ENCODE measurements around the gene CELF4. TPM values are rescaled to one million over a fixed set of nuclear protein-coding genes. Genes with fewer than 3 reads are reported as not detected.

Gene CELF4
- polyA plus RNA-seq, 4 donors, result 3.2 to 7.8 (median 3.8) TPM; not detected in 1

- no peaks in the 10 kb centered on the region for H3K4me1 ChIP-seq (ENCODE audit: control insufficient read depth in 3 of 3, insufficient read depth in 2 of 3, low read depth in 1 of 3, low read length in 2 of 3)
- H3K27ac ChIP-seq (ENCODE audit: low read depth in 1 of 3, low read length in 2 of 3), result no peak overlapping the region
- H3K4me3 ChIP-seq (ENCODE audit: low read depth in 1 of 3, low read length in 3 of 3), result no peak overlapping the region
- peak; percentile 1 to 20 for DNase-seq
- no peak for FAIRE-seq
- no peaks in the 10 kb centered on the region for H3K36me3 ChIP-seq (ENCODE audit: control insufficient read depth in 3 of 3, insufficient read depth in 2 of 3, low read depth in 1 of 3, low read length in 3 of 3)
- no peaks in the 10 kb centered on the region for H3K9me3 ChIP-seq (ENCODE audit: control insufficient read depth in 2 of 2, insufficient read depth in 1 of 2, low read depth in 1 of 2, low read length in 1 of 2)
- peaks cover 0 to 20% (median 1%) of the 10 kb centered on the region in 3 donors for H3K27me3 ChIP-seq (ENCODE audit: control insufficient read depth in 3 of 3, insufficient read depth in 3 of 3, low read length in 3 of 3)
- 15 to 21% (median 18%) methylated on average over 14 of the region's 14 CpGs for WGBS, 3 donors
Measured at GRCh38 chr18:37578886-37579513, 13.4 kb upstream of the CELF4 start.

- no peak overlapping the region for H3K27ac ChIP-seq (ENCODE audit: low read depth in 1 of 3, low read length in 2 of 3)
- no peaks in the 10 kb centered on the region for H3K9me3 ChIP-seq (ENCODE audit: control insufficient read depth in 2 of 2, insufficient read depth in 1 of 2, low read depth in 1 of 2, low read length in 1 of 2)
- DNase-seq (no peak), FAIRE-seq (no peak)
- no peak overlapping the region for H3K4me3 ChIP-seq (ENCODE audit: low read depth in 1 of 3, low read length in 3 of 3)
- no peaks in the 10 kb centered on the region for H3K4me1 ChIP-seq (ENCODE audit: control insufficient read depth in 3 of 3, insufficient read depth in 2 of 3, low read depth in 1 of 3, low read length in 2 of 3)
- H3K36me3 ChIP-seq (ENCODE audit: control insufficient read depth in 3 of 3, insufficient read depth in 2 of 3, low read depth in 1 of 3, low read length in 3 of 3), result no peaks in the 10 kb centered on the region
- H3K27me3 ChIP-seq (ENCODE audit: control insufficient read depth in 3 of 3, insufficient read depth in 3 of 3, low read length in 3 of 3), result peaks cover 0 to 20% (median 1%) of the 10 kb centered on the region in 3 donors
- 29 to 46% (median 32%) methylated on average over 6 of the region's 6 CpGs for WGBS, 3 donors
Measured at GRCh38 chr18:37578182-37578678, 12.6 kb upstream of the CELF4 start.

GRCh38 chr18:37577051-37577611 lies 11.5 kb upstream of the CELF4 start:
- no peak for DNase-seq
- Histone ChIP-seq H3K9me3 (ENCODE audit: control insufficient read depth in 2 of 2, insufficient read depth in 1 of 2, low read depth in 1 of 2, low read length in 1 of 2) (no peaks in the 10 kb centered on the region), H3K4me3 (ENCODE audit: low read depth in 1 of 3, low read length in 3 of 3) (no peak overlapping the region), H3K4me1 (ENCODE audit: control insufficient read depth in 3 of 3, insufficient read depth in 2 of 3, low read depth in 1 of 3, low read length in 2 of 3) (no peaks in the 10 kb centered on the region), H3K27ac (ENCODE audit: low read depth in 1 of 3, low read length in 2 of 3) (no peak overlapping the region), H3K36me3 (ENCODE audit: control insufficient read depth in 3 of 3, insufficient read depth in 2 of 3, low read depth in 1 of 3, low read length in 3 of 3) (no peaks in the 10 kb centered on the region), H3K27me3 (ENCODE audit: control insufficient read depth in 3 of 3, insufficient read depth in 3 of 3, low read length in 3 of 3) (peaks cover 0 to 25% (median 3%) of the 10 kb centered on the region in 3 donors)
- FAIRE-seq, result no peak
- 48 to 56% (median 52%) methylated on average over 7 of the region's 7 CpGs for WGBS, 3 donors

- no peak for FAIRE-seq
- peaks cover 0 to 33% (median 3%) of the 10 kb centered on the region in 3 donors for H3K27me3 ChIP-seq (ENCODE audit: control insufficient read depth in 3 of 3, insufficient read depth in 3 of 3, low read length in 3 of 3)
- no peaks in the 10 kb centered on the region for H3K9me3 ChIP-seq (ENCODE audit: control insufficient read depth in 2 of 2, insufficient read depth in 1 of 2, low read depth in 1 of 2, low read length in 1 of 2)
- whole genome bisulfite sequencing, 3 donors, result 79 to 82% (median 81%) methylated on average over 10 of the region's 10 CpGs
- DNase-seq, result no peak
- H3K36me3 ChIP-seq (ENCODE audit: control insufficient read depth in 3 of 3, insufficient read depth in 2 of 3, low read depth in 1 of 3, low read length in 3 of 3), result no peaks in the 10 kb centered on the region
- H3K27ac ChIP-seq (ENCODE audit: low read depth in 1 of 3, low read length in 2 of 3), result no peak overlapping the region
- no peaks in the 10 kb centered on the region for H3K4me1 ChIP-seq (ENCODE audit: control insufficient read depth in 3 of 3, insufficient read depth in 2 of 3, low read depth in 1 of 3, low read length in 2 of 3)
- H3K4me3 ChIP-seq (ENCODE audit: low read depth in 1 of 3, low read length in 3 of 3), result no peak overlapping the region
Measured at GRCh38 chr18:37575646-37576045, 10.0 kb upstream of the CELF4 start.

- Histone ChIP-seq H3K4me3 (ENCODE audit: low read depth in 1 of 3, low read length in 3 of 3) (no peak overlapping the region), H3K27me3 (ENCODE audit: control insufficient read depth in 3 of 3, insufficient read depth in 3 of 3, low read length in 3 of 3) (peaks cover 0 to 44% (median 7%) of the 10 kb centered on the region in 3 donors), H3K9me3 (ENCODE audit: control insufficient read depth in 2 of 2, insufficient read depth in 1 of 2, low read depth in 1 of 2, low read length in 1 of 2) (no peaks in the 10 kb centered on the region), H3K36me3 (ENCODE audit: control insufficient read depth in 3 of 3, insufficient read depth in 2 of 3, low read depth in 1 of 3, low read length in 3 of 3) (no peaks in the 10 kb centered on the region), H3K4me1 (ENCODE audit: control insufficient read depth in 3 of 3, insufficient read depth in 2 of 3, low read depth in 1 of 3, low read length in 2 of 3) (no peaks in the 10 kb centered on the region), H3K27ac (ENCODE audit: low read depth in 1 of 3, low read length in 2 of 3) (no peak overlapping the region)
- FAIRE-seq (no peak), DNase-seq (no peak)
- WGBS, 3 donors, result 51 to 72% (median 64%) methylated on average over 7 of the region's 7 CpGs
Measured at GRCh38 chr18:37574113-37574512, 8.5 kb upstream of the CELF4 start.

DNA sequence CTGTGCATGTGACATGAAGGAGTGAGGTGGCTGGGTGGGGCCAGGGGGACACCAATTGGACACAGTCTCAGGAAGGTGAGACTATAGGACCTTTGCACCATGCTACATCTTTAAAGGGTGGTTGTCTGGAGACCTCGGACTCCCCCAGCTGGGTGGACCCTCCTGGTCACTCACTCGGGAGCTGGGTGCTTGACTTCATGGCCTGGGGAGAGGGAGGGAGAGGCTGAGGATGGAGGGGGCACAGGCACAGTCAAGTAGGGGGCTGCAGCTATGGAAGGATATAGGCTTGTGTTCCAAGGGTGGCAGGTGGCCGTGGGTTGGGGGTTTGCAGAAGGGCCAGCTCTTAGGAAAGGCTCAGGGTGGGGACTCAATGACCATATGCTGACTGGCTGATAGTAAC lies 7.1 kb upstream of the CELF4 start:
- peaks cover 9 to 49% (median 11%) of the 10 kb centered on the region in 3 donors for H3K27me3 ChIP-seq (ENCODE audit: control insufficient read depth in 3 of 3, insufficient read depth in 3 of 3, low read length in 3 of 3)
- DNase-seq, result no peak

DNA sequence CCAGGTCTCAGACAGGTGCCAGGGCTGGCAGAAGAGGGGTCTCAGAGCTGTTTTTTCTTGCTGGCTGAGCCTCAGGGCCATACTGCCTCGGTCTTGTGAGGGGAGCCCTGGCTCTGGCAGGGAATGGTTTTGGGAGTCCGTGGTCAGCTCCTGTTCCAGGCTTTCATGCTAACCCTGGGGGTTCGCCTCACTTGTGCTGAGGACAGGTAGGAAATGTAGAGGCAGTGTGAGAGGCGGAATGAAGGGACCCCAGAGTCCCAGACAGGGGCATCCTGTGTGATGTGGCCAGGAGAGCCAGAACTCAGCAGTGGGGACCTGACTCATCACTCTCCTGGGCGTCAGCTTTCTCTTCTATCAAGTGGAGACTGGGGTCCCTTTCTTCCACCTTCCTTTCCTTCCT lies 5.7 kb upstream of the CELF4 start:
- Histone ChIP-seq H3K27ac (ENCODE audit: low read depth in 1 of 3, low read length in 2 of 3) (no peak overlapping the region), H3K27me3 (ENCODE audit: control insufficient read depth in 3 of 3, insufficient read depth in 3 of 3, low read length in 3 of 3) (peaks cover 9 to 57% (median 14%) of the 10 kb centered on the region in 3 donors), H3K4me1 (ENCODE audit: control insufficient read depth in 3 of 3, insufficient read depth in 2 of 3, low read depth in 1 of 3, low read length in 2 of 3) (peaks cover 0 to 3% (median 2%) of the 10 kb centered on the region in 3 donors), H3K36me3 (ENCODE audit: control insufficient read depth in 3 of 3, insufficient read depth in 2 of 3, low read depth in 1 of 3, low read length in 3 of 3) (no peaks in the 10 kb centered on the region), H3K4me3 (ENCODE audit: low read depth in 1 of 3, low read length in 3 of 3) (no peak overlapping the region), H3K9me3 (ENCODE audit: control insufficient read depth in 2 of 2, insufficient read depth in 1 of 2, low read depth in 1 of 2, low read length in 1 of 2) (peaks cover 0 to 2% of the 10 kb centered on the region in 2 donors)
- DNase-seq (no peak), FAIRE-seq (no peak)
- WGBS, 3 donors, result 38 to 61% (median 47%) methylated on average over 5 of the region's 5 CpGs

More for the DNA sequence above, 7.1 kb upstream of the CELF4 start:
- no peak overlapping the region for H3K27ac ChIP-seq (ENCODE audit: low read depth in 1 of 3, low read length in 2 of 3)
- WGBS, 3 donors, result 25 to 64% (median 37%) methylated on average over 3 of the region's 3 CpGs
- H3K4me3 ChIP-seq (ENCODE audit: low read depth in 1 of 3, low read length in 3 of 3), result no peak overlapping the region
- H3K36me3 ChIP-seq (ENCODE audit: control insufficient read depth in 3 of 3, insufficient read depth in 2 of 3, low read depth in 1 of 3, low read length in 3 of 3), result no peaks in the 10 kb centered on the region
- no peaks in the 10 kb centered on the region for H3K9me3 ChIP-seq (ENCODE audit: control insufficient read depth in 2 of 2, insufficient read depth in 1 of 2, low read depth in 1 of 2, low read length in 1 of 2)
- FAIRE-seq, result no peak
- no peaks in the 10 kb centered on the region for H3K4me1 ChIP-seq (ENCODE audit: control insufficient read depth in 3 of 3, insufficient read depth in 2 of 3, low read depth in 1 of 3, low read length in 2 of 3)

- WGBS, 3 donors, result 48 to 65% (median 55%) methylated on average over 5 of the region's 5 CpGs
- Histone ChIP-seq H3K4me3 (ENCODE audit: low read depth in 1 of 3, low read length in 3 of 3) (no peak overlapping the region), H3K27ac (ENCODE audit: low read depth in 1 of 3, low read length in 2 of 3) (no peak overlapping the region), H3K9me3 (ENCODE audit: control insufficient read depth in 2 of 2, insufficient read depth in 1 of 2, low read depth in 1 of 2, low read length in 1 of 2) (peaks cover 0 to 2% of the 10 kb centered on the region in 2 donors), H3K4me1 (ENCODE audit: control insufficient read depth in 3 of 3, insufficient read depth in 2 of 3, low read depth in 1 of 3, low read length in 2 of 3) (peaks cover 0 to 3% (median 3%) of the 10 kb centered on the region in 3 donors), H3K36me3 (ENCODE audit: control insufficient read depth in 3 of 3, insufficient read depth in 2 of 3, low read depth in 1 of 3, low read length in 3 of 3) (no peaks in the 10 kb centered on the region), H3K27me3 (ENCODE audit: control insufficient read depth in 3 of 3, insufficient read depth in 3 of 3, low read length in 3 of 3) (peaks cover 9 to 62% (median 14%) of the 10 kb centered on the region in 3 donors)
- DNase-seq, result no peak
- FAIRE-seq, result no peak
Measured at GRCh38 chr18:37570336-37570930, 4.8 kb upstream of the CELF4 start.
